ENCODE results near the gene MSMP.

- TF ChIP-seq CTCF (IDR thresholded peaks at IDR 0.05) (no peak), POLR2AphosphoS5 (IDR thresholded peaks at IDR 0.05; ENCODE audit: insufficient read depth in 1 of 2, low read depth in 1 of 2) (no peak), POLR2A (IDR thresholded peaks at IDR 0.05) (no peak)
These were observed 9.7 kb upstream of the MSMP start for GRCh38 chr9:35763803-35764202.

Data from vagina (tissue), 2 donors.